ENCODE results near the gene MZB1.

- TF ChIP-seq NRF1 (IDR thresholded peaks at IDR 0.05; ENCODE audit: low read depth, low read length) (no peak), RFX5 (IDR thresholded peaks at IDR 0.05; ENCODE audit: low read length) (no peak), FOXM1 (IDR thresholded peaks at IDR 0.05; ENCODE audit: low read depth) (no peak), SMC3 (IDR thresholded peaks at IDR 0.05; ENCODE audit: low read depth, low read length) (no peak), EP300 (IDR thresholded peaks at IDR 0.05; ENCODE audit: borderline replicate concordance in 1 of 2, low read depth in 1 of 2, low read length in 1 of 2) (no peak), POLR2AphosphoS5 (IDR thresholded peaks at IDR 0.05; ENCODE audit: low read depth, low read length) (no peak), EZH2phosphoT487 (IDR thresholded peaks at IDR 0.05; ENCODE audit: borderline replicate concordance, low read depth) (no peak), MXI1 (IDR thresholded peaks at IDR 0.05; ENCODE audit: low read depth, low read length) (no peak), FOXJ3 (CRISPR knock-in tag; IDR thresholded peaks at IDR 0.05) (no peak)
- TF ChIP-seq, protein P1, sequence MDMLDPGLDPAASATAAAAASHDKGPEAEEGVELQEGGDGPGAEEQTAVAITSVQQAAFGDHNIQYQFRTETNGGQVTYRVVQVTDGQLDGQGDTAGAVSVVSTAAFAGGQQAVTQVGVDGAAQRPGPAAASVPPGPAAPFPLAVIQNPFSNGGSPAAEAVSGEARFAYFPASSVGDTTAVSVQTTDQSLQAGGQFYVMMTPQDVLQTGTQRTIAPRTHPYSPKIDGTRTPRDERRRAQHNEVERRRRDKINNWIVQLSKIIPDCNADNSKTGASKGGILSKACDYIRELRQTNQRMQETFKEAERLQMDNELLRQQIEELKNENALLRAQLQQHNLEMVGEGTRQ (IDR thresholded peaks at IDR 0.05; ENCODE audit: borderline replicate concordance, low read depth, low read length): no peak
- TF ChIP-seq, protein P2, sequence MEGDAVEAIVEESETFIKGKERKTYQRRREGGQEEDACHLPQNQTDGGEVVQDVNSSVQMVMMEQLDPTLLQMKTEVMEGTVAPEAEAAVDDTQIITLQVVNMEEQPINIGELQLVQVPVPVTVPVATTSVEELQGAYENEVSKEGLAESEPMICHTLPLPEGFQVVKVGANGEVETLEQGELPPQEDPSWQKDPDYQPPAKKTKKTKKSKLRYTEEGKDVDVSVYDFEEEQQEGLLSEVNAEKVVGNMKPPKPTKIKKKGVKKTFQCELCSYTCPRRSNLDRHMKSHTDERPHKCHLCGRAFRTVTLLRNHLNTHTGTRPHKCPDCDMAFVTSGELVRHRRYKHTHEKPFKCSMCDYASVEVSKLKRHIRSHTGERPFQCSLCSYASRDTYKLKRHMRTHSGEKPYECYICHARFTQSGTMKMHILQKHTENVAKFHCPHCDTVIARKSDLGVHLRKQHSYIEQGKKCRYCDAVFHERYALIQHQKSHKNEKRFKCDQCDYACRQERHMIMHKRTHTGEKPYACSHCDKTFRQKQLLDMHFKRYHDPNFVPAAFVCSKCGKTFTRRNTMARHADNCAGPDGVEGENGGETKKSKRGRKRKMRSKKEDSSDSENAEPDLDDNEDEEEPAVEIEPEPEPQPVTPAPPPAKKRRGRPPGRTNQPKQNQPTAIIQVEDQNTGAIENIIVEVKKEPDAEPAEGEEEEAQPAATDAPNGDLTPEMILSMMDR (IDR thresholded peaks at IDR 0.05): no peak
- TF ChIP-seq, protein P3, sequence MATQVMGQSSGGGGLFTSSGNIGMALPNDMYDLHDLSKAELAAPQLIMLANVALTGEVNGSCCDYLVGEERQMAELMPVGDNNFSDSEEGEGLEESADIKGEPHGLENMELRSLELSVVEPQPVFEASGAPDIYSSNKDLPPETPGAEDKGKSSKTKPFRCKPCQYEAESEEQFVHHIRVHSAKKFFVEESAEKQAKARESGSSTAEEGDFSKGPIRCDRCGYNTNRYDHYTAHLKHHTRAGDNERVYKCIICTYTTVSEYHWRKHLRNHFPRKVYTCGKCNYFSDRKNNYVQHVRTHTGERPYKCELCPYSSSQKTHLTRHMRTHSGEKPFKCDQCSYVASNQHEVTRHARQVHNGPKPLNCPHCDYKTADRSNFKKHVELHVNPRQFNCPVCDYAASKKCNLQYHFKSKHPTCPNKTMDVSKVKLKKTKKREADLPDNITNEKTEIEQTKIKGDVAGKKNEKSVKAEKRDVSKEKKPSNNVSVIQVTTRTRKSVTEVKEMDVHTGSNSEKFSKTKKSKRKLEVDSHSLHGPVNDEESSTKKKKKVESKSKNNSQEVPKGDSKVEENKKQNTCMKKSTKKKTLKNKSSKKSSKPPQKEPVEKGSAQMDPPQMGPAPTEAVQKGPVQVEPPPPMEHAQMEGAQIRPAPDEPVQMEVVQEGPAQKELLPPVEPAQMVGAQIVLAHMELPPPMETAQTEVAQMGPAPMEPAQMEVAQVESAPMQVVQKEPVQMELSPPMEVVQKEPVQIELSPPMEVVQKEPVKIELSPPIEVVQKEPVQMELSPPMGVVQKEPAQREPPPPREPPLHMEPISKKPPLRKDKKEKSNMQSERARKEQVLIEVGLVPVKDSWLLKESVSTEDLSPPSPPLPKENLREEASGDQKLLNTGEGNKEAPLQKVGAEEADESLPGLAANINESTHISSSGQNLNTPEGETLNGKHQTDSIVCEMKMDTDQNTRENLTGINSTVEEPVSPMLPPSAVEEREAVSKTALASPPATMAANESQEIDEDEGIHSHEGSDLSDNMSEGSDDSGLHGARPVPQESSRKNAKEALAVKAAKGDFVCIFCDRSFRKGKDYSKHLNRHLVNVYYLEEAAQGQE (IDR thresholded peaks at IDR 0.05; ENCODE audit: low read depth, low read length): no peak
Measured at GRCh38 chr5:139438707-139439012, 48.9 kb upstream of the MZB1 start.

All from SK-N-SH (cell line).